Measurements from ENCODE around the gene VWA8. TPM values are rescaled to one million over a fixed set of nuclear protein-coding genes. Genes with fewer than 3 reads are reported as not detected.

VWA8 gene
- total RNA-seq, 1 experiment from 2014 or later: 22.6 TPM

DNA sequence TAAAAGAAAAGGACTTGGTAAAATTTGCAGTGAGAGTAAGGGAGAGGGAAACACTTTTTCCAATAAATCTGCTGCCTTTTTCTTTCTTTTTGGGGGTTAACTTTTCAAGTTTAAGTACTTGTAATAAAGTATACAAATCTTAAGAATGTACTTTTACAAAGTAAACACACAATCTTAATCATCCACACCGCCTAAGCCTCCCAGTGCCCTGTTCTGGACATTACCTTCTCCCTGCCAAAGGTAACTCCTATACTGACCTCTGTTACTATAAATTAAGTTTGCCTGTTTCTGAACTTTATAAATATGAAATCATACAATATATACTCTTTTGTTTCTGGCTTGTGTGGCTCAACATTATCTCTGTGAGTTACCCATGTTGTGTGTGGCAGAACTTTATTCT lies 365.6 kb downstream of the VWA8 start:
- no peak for ATAC-seq
- no TSS peak for BruUV-seq (replicated peaks)

More for the DNA sequence above, 365.6 kb downstream of the VWA8 start:
- POLR2A ChIA-PET: interaction anchor here (0.6 kb wide), 1 partner anchor 811 kb away, joined by 3 read pairs; no protein-coding TSS in a partner anchor
- H4K20me1 ChIP-seq (ENCODE audit: insufficient read depth): no peaks in the 10 kb centered on the region
- H3K9ac ChIP-seq (ENCODE audit: low read length): no peak overlapping the region
- no peak overlapping the region for H3K4me3 ChIP-seq (replicated peaks in 1 of 2; ENCODE audit: low read depth in 1 of 2, low read length in 2 of 2)
- no peaks in the 10 kb centered on the region for H3K9me2 ChIP-seq (ENCODE audit: insufficient read depth)
- no peak overlapping the region for H3K27ac ChIP-seq (ENCODE audit: low read depth, low read length)
- no peaks in the 10 kb centered on the region for H3K27me3 ChIP-seq (ENCODE audit: insufficient read depth, low read length)
- H3K36me3 ChIP-seq (ENCODE audit: control insufficient read depth in 1 of 2, insufficient read depth in 2 of 2, low read length in 2 of 2): no peaks in the 10 kb centered on the region
- no peak for DNase-seq (ENCODE audit: low read depth, low spot score)
- RAD21 ChIA-PET (ENCODE audit: low non-redundant PET in 1 of 2, low total read pairs in 2 of 2, uncharacterized antibody in 2 of 2, unreplicated experiment in 2 of 2): no interaction called here
- H3K4me2 ChIP-seq (ENCODE audit: low read length): no peak overlapping the region
- CTCF ChIA-PET: no interaction called here
- intact Hi-C loops (cut with micrococcal nuclease): no loop called here
- peaks cover 0 to 9% of the 10 kb centered on the region in 2 experiments; a peak in 1 of 4 replicates for H3K4me1 ChIP-seq (ENCODE audit: control insufficient read depth in 1 of 2, insufficient read depth in 2 of 2, low read length in 2 of 2)
- H3K79me2 ChIP-seq (ENCODE audit: insufficient read depth, low read length): no peaks in the 10 kb centered on the region
- no peaks in the 10 kb centered on the region for H3K9me3 ChIP-seq (ENCODE audit: control insufficient read depth in 1 of 2, insufficient read depth in 1 of 2, low read depth in 1 of 2, low read length in 2 of 2)
- no peak for TF ChIP-seq YY1 (IDR thresholded peaks at IDR 0.05; ENCODE audit: extremely low read depth, insufficient replicate concordance, low read depth, low read length)
- TF ChIP-seq SIN3A (IDR thresholded peaks at IDR 0.05; ENCODE audit: low read depth): no peak
- TF ChIP-seq, protein P1, sequence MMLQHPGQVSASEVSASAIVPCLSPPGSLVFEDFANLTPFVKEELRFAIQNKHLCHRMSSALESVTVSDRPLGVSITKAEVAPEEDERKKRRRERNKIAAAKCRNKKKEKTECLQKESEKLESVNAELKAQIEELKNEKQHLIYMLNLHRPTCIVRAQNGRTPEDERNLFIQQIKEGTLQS (IDR thresholded peaks at IDR 0.05): no peak
- no peak for TF ChIP-seq CEBPB (IDR thresholded peaks at IDR 0.05; ENCODE audit: low read depth)
- TF ChIP-seq, protein P2, sequence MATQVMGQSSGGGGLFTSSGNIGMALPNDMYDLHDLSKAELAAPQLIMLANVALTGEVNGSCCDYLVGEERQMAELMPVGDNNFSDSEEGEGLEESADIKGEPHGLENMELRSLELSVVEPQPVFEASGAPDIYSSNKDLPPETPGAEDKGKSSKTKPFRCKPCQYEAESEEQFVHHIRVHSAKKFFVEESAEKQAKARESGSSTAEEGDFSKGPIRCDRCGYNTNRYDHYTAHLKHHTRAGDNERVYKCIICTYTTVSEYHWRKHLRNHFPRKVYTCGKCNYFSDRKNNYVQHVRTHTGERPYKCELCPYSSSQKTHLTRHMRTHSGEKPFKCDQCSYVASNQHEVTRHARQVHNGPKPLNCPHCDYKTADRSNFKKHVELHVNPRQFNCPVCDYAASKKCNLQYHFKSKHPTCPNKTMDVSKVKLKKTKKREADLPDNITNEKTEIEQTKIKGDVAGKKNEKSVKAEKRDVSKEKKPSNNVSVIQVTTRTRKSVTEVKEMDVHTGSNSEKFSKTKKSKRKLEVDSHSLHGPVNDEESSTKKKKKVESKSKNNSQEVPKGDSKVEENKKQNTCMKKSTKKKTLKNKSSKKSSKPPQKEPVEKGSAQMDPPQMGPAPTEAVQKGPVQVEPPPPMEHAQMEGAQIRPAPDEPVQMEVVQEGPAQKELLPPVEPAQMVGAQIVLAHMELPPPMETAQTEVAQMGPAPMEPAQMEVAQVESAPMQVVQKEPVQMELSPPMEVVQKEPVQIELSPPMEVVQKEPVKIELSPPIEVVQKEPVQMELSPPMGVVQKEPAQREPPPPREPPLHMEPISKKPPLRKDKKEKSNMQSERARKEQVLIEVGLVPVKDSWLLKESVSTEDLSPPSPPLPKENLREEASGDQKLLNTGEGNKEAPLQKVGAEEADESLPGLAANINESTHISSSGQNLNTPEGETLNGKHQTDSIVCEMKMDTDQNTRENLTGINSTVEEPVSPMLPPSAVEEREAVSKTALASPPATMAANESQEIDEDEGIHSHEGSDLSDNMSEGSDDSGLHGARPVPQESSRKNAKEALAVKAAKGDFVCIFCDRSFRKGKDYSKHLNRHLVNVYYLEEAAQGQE (IDR thresholded peaks at IDR 0.05; ENCODE audit: low read depth): no peak
- TF ChIP-seq ZNF274 (IDR thresholded peaks at IDR 0.05; ENCODE audit: low read depth, low read length): no peak
- TF ChIP-seq, protein P3, sequence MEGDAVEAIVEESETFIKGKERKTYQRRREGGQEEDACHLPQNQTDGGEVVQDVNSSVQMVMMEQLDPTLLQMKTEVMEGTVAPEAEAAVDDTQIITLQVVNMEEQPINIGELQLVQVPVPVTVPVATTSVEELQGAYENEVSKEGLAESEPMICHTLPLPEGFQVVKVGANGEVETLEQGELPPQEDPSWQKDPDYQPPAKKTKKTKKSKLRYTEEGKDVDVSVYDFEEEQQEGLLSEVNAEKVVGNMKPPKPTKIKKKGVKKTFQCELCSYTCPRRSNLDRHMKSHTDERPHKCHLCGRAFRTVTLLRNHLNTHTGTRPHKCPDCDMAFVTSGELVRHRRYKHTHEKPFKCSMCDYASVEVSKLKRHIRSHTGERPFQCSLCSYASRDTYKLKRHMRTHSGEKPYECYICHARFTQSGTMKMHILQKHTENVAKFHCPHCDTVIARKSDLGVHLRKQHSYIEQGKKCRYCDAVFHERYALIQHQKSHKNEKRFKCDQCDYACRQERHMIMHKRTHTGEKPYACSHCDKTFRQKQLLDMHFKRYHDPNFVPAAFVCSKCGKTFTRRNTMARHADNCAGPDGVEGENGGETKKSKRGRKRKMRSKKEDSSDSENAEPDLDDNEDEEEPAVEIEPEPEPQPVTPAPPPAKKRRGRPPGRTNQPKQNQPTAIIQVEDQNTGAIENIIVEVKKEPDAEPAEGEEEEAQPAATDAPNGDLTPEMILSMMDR (IDR thresholded peaks at IDR 0.05 in 2 of 3, conservative IDR thresholded peaks at IDR 0.05 in 1 of 3; ENCODE audit: borderline replicate concordance in 1 of 3, insufficient read depth in 1 of 3, low read depth in 2 of 3, low read length in 2 of 3): no peak
- H2AFZ ChIP-seq (ENCODE audit: low read depth, low read length, poor library complexity, severe bottlenecking): no peak overlapping the region

All from HCT116 (cell line).